ENCODE measurements around the gene GAK. TPM values are rescaled to one million over a fixed set of nuclear protein-coding genes. Genes with fewer than 3 reads are reported as not detected.

The GAK gene
- total RNA-seq, 1 experiment from 2014 or later, result 86.6 TPM

DNA sequence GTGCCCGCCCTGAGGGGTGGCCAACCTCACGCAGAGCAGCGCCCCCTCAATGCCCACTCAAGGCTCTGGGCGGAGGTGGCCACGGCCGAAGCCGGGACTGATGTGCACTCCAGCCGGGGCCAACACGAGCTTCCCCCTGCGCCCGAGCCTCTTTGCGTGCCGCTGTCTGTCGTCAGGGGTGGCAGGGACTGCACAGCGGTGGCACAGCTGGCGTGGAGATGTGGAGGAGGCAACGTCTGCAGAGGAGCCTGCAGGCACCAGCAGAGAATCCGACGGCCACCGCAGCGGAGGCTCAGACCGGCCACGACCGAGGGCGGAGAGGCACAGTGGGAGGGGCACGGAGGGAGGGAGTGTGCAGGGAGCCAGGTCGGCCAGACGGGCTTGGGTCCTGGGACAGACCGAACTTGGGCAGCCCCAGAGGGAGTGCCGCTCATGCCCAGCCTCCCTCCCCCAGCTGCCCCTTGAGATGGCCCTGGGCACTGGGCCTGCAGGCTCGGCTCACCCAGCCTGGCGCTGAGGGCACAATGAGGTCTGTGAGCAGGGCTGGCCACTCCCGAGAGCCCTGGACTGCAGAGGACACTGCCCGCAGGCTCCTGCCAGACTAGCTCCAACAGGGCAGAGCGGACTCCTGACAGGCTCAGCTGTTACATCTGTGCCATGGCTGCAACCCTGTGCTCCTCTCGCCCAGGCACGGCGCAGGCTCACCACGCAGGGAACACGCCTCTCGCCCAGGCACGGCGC is 59.7 kb downstream of the GAK start:
- Histone ChIP-seq H3K4me3 (ENCODE audit: low read depth in 2 of 2, low read length in 2 of 2) (no peak overlapping the region), H3K9me3 (ENCODE audit: control insufficient read depth, insufficient read depth, low read depth, low read length) (no peaks in the 10 kb centered on the region), H3K27ac (ENCODE audit: low read length) (no peak overlapping the region), H3K36me3 (ENCODE audit: control insufficient read depth, insufficient read depth, low read length) (no peaks in the 10 kb centered on the region), H3K27me3 (ENCODE audit: control insufficient read depth, insufficient read depth, low read length) (no peaks in the 10 kb centered on the region), H3K4me1 (ENCODE audit: control insufficient read depth, insufficient read depth, low read length) (no peaks in the 10 kb centered on the region)
- no peak for ATAC-seq
- ChIA-PET POLR2A (interaction anchor here (0.6 kb wide), 1 partner anchor 97 kb away, joined by 3 read pairs; no protein-coding TSS in a partner anchor), CTCF (no interaction called here)
- in situ Hi-C loops (cut with HindIII; ENCODE audit: low pct_unique_long_range_greater_than_20kb, low sequenced_read_pairs), result no loop called here
- no peak for DNase-seq (ENCODE audit: low read depth, low spot score)
- TF ChIP-seq, protein P1, sequence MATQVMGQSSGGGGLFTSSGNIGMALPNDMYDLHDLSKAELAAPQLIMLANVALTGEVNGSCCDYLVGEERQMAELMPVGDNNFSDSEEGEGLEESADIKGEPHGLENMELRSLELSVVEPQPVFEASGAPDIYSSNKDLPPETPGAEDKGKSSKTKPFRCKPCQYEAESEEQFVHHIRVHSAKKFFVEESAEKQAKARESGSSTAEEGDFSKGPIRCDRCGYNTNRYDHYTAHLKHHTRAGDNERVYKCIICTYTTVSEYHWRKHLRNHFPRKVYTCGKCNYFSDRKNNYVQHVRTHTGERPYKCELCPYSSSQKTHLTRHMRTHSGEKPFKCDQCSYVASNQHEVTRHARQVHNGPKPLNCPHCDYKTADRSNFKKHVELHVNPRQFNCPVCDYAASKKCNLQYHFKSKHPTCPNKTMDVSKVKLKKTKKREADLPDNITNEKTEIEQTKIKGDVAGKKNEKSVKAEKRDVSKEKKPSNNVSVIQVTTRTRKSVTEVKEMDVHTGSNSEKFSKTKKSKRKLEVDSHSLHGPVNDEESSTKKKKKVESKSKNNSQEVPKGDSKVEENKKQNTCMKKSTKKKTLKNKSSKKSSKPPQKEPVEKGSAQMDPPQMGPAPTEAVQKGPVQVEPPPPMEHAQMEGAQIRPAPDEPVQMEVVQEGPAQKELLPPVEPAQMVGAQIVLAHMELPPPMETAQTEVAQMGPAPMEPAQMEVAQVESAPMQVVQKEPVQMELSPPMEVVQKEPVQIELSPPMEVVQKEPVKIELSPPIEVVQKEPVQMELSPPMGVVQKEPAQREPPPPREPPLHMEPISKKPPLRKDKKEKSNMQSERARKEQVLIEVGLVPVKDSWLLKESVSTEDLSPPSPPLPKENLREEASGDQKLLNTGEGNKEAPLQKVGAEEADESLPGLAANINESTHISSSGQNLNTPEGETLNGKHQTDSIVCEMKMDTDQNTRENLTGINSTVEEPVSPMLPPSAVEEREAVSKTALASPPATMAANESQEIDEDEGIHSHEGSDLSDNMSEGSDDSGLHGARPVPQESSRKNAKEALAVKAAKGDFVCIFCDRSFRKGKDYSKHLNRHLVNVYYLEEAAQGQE (IDR thresholded peaks at IDR 0.05; ENCODE audit: insufficient read depth in 1 of 2, low read depth in 2 of 2, low read length in 1 of 2), result no peak
- no peak for TF ChIP-seq POLR2AphosphoS5 (IDR thresholded peaks at IDR 0.05; ENCODE audit: low read depth, low read length)
- no peak for TF ChIP-seq SIN3A (IDR thresholded peaks at IDR 0.05; ENCODE audit: borderline replicate concordance, insufficient read depth, low read depth, low read length)
- TF ChIP-seq, protein P2, sequence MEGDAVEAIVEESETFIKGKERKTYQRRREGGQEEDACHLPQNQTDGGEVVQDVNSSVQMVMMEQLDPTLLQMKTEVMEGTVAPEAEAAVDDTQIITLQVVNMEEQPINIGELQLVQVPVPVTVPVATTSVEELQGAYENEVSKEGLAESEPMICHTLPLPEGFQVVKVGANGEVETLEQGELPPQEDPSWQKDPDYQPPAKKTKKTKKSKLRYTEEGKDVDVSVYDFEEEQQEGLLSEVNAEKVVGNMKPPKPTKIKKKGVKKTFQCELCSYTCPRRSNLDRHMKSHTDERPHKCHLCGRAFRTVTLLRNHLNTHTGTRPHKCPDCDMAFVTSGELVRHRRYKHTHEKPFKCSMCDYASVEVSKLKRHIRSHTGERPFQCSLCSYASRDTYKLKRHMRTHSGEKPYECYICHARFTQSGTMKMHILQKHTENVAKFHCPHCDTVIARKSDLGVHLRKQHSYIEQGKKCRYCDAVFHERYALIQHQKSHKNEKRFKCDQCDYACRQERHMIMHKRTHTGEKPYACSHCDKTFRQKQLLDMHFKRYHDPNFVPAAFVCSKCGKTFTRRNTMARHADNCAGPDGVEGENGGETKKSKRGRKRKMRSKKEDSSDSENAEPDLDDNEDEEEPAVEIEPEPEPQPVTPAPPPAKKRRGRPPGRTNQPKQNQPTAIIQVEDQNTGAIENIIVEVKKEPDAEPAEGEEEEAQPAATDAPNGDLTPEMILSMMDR (IDR thresholded peaks at IDR 0.05), result no peak
- no peak for TF ChIP-seq TCF7L2 (IDR thresholded peaks at IDR 0.05; ENCODE audit: low read depth, low read length)
- intact Hi-C loops (cut with micrococcal nuclease; ENCODE audit: unreplicated experiment), result no loop called here
- no TSS peak for BruUV-seq (replicated peaks)

DNA sequence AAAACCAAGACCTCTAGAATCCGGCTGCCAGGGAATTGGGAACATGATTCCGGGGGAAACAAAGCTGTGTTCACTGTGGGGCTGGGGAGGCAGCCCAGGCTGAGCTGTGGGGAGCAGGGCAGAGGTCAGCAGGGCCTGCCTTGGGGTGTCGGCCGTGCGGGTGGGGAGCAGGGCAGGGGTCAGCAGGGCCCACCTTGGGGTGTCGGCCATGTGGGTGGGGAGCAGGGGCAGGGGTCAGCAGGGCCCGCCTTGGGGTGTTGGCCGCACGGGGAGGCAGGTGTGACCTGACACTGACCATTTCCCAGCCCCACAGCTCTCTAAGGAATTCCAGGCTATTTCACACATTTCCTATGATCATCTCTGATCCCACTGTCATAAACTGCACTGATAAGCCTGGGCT is 60.6 kb downstream of the GAK start:
- intact Hi-C loops (cut with micrococcal nuclease; ENCODE audit: unreplicated experiment), result no loop called here
- H3K27me3 ChIP-seq (ENCODE audit: control insufficient read depth, insufficient read depth, low read length), result no peaks in the 10 kb centered on the region
- BruUV-seq (replicated peaks), result no TSS peak
- H3K36me3 ChIP-seq (ENCODE audit: control insufficient read depth, insufficient read depth, low read length), result no peaks in the 10 kb centered on the region
- in situ Hi-C loops (cut with HindIII; ENCODE audit: low pct_unique_long_range_greater_than_20kb, low sequenced_read_pairs), result no loop called here
- POLR2A ChIA-PET, result no interaction called here
- CTCF ChIA-PET, result no interaction called here
- no peak overlapping the region for H3K27ac ChIP-seq (ENCODE audit: low read length)
- no peak for TF ChIP-seq TCF7L2 (IDR thresholded peaks at IDR 0.05; ENCODE audit: low read depth, low read length)
- TF ChIP-seq POLR2AphosphoS5 (IDR thresholded peaks at IDR 0.05; ENCODE audit: low read depth, low read length), result no peak
- TF ChIP-seq, protein P1 (IDR thresholded peaks at IDR 0.05; ENCODE audit: insufficient read depth in 1 of 2, low read depth in 2 of 2, low read length in 1 of 2), result no peak
- TF ChIP-seq, protein P2 (IDR thresholded peaks at IDR 0.05), result no peak
- no peak for TF ChIP-seq SIN3A (IDR thresholded peaks at IDR 0.05; ENCODE audit: borderline replicate concordance, insufficient read depth, low read depth, low read length)
- no peak overlapping the region for H3K4me3 ChIP-seq (ENCODE audit: low read depth in 2 of 2, low read length in 2 of 2)
- ATAC-seq, result no peak
- no peak for DNase-seq (ENCODE audit: low read depth, low spot score)
- H3K9me3 ChIP-seq (ENCODE audit: control insufficient read depth, insufficient read depth, low read depth, low read length), result no peaks in the 10 kb centered on the region
- no peaks in the 10 kb centered on the region for H3K4me1 ChIP-seq (ENCODE audit: control insufficient read depth, insufficient read depth, low read length)

All from Panc1 (cell line).